ENCODE measurements around the gene UQCR10.

GRCh38 chr22:29755889-29756288 is 11.3 kb upstream of the UQCR10 start:
- no peak for TF ChIP-seq EZH2 (IDR thresholded peaks at IDR 0.05)
- TF ChIP-seq POLR2AphosphoS5 (IDR thresholded peaks at IDR 0.05; ENCODE audit: borderline replicate concordance, low read depth, low read length), result no peak
